ENCODE measurements around the gene EHBP1L1.
A peak's percentile ranks its signal among the peaks of the same experiment; 100 is the strongest.

Gene EHBP1L1

GRCh38 chr11:65558930-65559509 is 16.8 kb upstream of the EHBP1L1 start:
- Mint-ChIP-seq H3K27me3 (ENCODE audit: low read depth, poor library complexity) (peaks cover 20% of the 10 kb centered on the region), H3K4me3 (peak overlapping the region; percentile 69), H3K9me3 (no peaks in the 10 kb centered on the region), H3K27ac (no peak overlapping the region), H3K36me3 (ENCODE audit: low read depth) (no peaks in the 10 kb centered on the region), H3K4me1 (peaks cover 81% of the 10 kb centered on the region)
- no peak for DNase-seq
- TF ChIP-seq CTCF (IDR thresholded peaks at IDR 0.05), result no peak

- Mint-ChIP-seq H3K4me3 (peak overlapping the region; percentile 69), H3K9me3 (no peaks in the 10 kb centered on the region), H3K36me3 (ENCODE audit: low read depth) (no peaks in the 10 kb centered on the region), H3K4me1 (peaks cover 76% of the 10 kb centered on the region), H3K27me3 (ENCODE audit: low read depth, poor library complexity) (peaks cover 17% of the 10 kb centered on the region), H3K27ac (no peak overlapping the region)
- no peak for DNase-seq
- TF ChIP-seq CTCF (IDR thresholded peaks at IDR 0.05), result no peak
Observed at GRCh38 chr11:65559535-65559934, 16.3 kb upstream of the EHBP1L1 start.

GRCh38 chr11:65559951-65560537 is 15.8 kb upstream of the EHBP1L1 start:
- no peak for DNase-seq
- H3K4me1 Mint-ChIP-seq, result peaks cover 71% of the 10 kb centered on the region
- no peaks in the 10 kb centered on the region for H3K9me3 Mint-ChIP-seq

GRCh38 chr11:65560555-65561418 is 15.1 kb upstream of the EHBP1L1 start:
- TF ChIP-seq CTCF (IDR thresholded peaks at IDR 0.05), result no peak
- Mint-ChIP-seq H3K9me3 (no peaks in the 10 kb centered on the region), H3K36me3 (ENCODE audit: low read depth) (no peaks in the 10 kb centered on the region), H3K27ac (peak overlapping the region; percentile 30), H3K4me1 (peaks cover 70% of the 10 kb centered on the region), H3K4me3 (peak overlapping the region; percentile 61), H3K27me3 (ENCODE audit: low read depth, poor library complexity) (peaks cover 7% of the 10 kb centered on the region)
- DNase-seq, result peak; percentile 64

More at GRCh38 chr11:65559951-65560537, 15.8 kb upstream of the EHBP1L1 start:
- H3K27ac Mint-ChIP-seq, result peak overlapping the region; percentile 26
- H3K27me3 Mint-ChIP-seq (ENCODE audit: low read depth, poor library complexity), result peaks cover 12% of the 10 kb centered on the region
- peak overlapping the region; percentile 61 for H3K4me3 Mint-ChIP-seq
- no peak for TF ChIP-seq CTCF (IDR thresholded peaks at IDR 0.05)
- no peaks in the 10 kb centered on the region for H3K36me3 Mint-ChIP-seq (ENCODE audit: low read depth)

GRCh38 chr11:65562020-65562419 is 13.8 kb upstream of the EHBP1L1 start:
- H3K9me3 Mint-ChIP-seq, result no peaks in the 10 kb centered on the region
- H3K4me3 Mint-ChIP-seq, result peak overlapping the region; percentile 71
- peaks cover 4% of the 10 kb centered on the region for H3K27me3 Mint-ChIP-seq (ENCODE audit: low read depth, poor library complexity)
- H3K36me3 Mint-ChIP-seq (ENCODE audit: low read depth), result no peaks in the 10 kb centered on the region
- no peak for DNase-seq
- peaks cover 71% of the 10 kb centered on the region for H3K4me1 Mint-ChIP-seq
- H3K27ac Mint-ChIP-seq, result peak overlapping the region; percentile 84
- TF ChIP-seq CTCF (IDR thresholded peaks at IDR 0.05), result no peak

All from nephron progenitor cell (in vitro differentiated cells).